GM18870 (cell line): Measurements from ENCODE around the gene ERN1.
A peak's percentile ranks its signal among the peaks of the same experiment; 100 is the strongest.
"Not testable (repeated sequence)": the region's sequence is repeated elsewhere in the genome, so short reads cannot be mapped to it uniquely, and the experiment has no call there.

Source experiments
- ATAC-seq: cut with Tn5 transposase; IDR thresholded peaks from one replicate; pipeline ENCODE4 v1.9.1; 2021; ENCODE audit warnings: moderate library complexity; ENCODE audit not compliant: unreplicated experiment

ERN1 gene

GRCh38 chr17:64129765-64130558 lies at the start of gene ERN1:
Gene ERN1, minus strand, starts transcription at chr17:64130144. Its CDS starts 115 bp downstream, at chr17:64130029.
- ATAC-seq = peak; percentile 42

- not testable (repeated sequence) for ATAC-seq
These were observed 49.1 kb upstream of the ERN1 start for GRCh38 chr17:64179024-64179423.

DNA sequence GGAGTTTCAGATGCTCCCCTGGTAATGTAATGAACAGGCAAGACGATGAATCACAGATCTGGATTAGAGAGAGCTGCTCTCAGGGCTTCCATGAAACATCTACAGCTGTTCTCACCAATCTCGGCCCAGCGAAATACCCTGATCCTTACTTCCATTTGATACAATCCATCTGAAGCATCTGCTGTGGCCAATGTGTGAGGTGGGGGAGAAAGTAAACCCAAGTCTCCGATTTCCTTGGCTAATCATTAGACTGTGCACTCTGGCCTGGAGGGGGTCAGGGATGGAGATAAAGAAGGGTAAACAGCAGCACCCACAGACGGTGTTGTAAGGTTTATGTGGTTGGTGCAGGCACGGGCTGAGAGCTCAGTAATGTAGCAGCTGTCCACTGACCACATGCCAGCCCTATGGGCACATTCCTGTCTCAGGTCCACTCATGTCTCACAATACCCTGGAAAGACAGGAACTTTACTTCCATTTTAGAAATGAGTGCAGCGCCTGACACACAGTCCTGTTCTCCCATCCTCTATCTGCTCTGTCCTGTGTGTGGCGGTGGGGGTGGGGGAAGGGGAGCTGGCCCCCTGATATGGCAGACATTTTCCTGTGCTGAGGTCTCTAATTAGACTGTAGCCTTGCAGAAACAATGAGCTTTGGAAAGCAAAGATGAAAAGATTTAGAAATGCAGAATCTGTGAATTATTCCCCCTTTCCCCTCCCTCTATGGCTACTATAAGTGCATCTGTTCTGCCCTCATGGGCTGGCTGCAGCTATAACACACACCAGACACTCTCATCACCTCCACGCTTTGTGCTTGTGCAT lies 48.3 kb upstream of the ERN1 start:
- no peak for ATAC-seq

GRCh38 chr17:64177311-64178010 lies 47.5 kb upstream of the ERN1 start:
- ATAC-seq = no peak

- no peak for ATAC-seq
These were observed 46.6 kb upstream of the ERN1 start for GRCh38 chr17:64176556-64176955.

DNA sequence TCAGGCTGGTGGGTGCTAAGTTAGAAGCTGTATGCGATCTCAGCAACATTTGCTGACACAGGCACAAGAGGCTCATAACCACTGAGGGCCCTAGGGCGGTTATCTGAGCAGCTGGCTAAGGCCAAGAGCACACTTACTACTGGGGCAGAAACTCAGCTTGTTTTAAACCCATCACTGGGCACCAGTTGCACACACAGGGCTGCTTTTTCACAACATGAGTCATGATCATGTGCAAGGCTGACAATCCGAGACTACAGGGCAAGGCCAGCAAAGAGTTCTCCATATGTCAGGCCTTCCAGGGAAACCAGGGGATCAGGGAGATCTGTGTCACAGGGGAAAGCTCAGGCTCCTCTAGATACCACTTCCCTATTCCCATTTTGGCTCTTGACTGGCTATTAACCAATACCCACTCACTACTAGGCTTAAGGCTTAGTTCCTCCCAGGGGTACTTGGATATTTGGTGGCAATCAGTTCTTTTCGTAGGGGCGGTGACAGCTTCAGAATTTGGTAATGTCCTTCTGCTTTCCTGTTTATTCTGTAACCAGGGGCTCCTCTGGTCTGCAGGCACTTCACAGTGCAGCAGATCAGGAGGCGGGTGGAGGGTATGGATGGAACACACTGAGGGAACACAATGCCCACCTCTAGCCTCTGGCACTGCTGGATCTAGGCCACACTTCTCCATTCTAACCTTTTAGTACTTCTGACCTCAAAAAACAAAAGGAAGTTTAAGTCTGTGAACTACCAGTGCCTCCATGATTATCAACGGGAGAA lies 44.9 kb upstream of the ERN1 start:
- ATAC-seq = no peak

DNA sequence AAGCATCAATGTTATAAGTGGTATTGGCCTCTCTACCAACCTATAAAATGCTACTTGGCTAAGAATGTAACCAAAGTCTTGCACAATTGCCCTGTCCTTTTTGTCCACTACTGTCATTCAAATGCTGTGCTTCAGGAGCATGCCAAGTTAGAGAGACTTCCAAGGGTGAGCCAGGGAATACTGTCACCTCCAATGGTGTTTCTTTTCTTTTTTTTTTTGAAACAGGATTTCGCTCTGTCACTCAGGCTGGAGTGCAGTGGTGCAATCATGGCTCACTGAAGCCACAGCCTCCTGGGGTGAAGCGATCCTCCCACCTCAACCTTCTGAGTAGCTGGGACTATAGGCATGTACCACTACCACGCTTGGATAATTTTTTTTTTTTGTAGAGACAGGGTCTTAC lies 43.7 kb upstream of the ERN1 start:
- ATAC-seq = no peak

GRCh38 chr17:64172510-64172909 lies 42.6 kb upstream of the ERN1 start:
- ATAC-seq = no peak

DNA sequence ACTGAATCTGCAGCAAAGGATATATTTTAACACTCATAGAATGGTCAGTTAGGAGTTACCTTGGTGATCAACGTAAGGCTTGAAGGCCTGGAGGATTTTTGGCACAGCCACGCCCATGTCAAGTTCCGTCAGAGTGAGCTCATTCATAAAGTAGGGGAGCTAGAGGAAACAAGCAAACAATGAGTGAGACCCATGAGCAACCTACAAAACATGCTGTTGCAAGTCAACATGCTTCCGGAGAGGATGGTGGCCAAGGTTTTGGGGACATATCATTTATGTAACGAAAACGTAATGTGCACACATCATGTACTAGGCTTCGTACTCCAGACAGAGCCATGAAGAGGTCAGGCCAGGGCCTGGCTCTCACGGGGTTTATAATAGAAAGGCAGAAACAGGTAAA lies 41.1 kb upstream of the ERN1 start:
- ATAC-seq = no peak

DNA sequence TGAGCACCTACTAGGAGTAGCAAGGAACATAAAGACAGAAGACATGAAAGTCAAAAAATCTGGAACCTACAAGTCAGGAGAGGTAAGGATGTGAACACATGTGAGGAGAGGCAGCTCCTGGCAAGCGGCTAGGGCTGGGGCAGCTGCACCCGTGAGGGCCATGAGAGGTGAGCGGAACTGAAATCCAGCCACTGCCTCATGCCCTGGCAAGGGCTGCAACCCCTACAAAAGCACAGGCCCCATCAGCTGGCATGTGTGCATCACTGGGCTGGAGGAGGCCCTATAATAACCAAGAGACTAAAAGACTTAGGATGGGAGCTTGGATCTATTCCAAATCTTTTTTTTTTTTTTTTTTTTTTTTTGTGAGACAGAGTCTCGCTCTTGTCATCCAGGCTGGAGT lies 40.3 kb upstream of the ERN1 start:
- ATAC-seq = no peak

GRCh38 chr17:64167666-64168065 lies 37.7 kb upstream of the ERN1 start:
- ATAC-seq = not testable (repeated sequence)

- ATAC-seq = no peak
These were observed 36.9 kb upstream of the ERN1 start for GRCh38 chr17:64166876-64167275.

GRCh38 chr17:64165347-64165746 lies 35.4 kb upstream of the ERN1 start:
- ATAC-seq = no peak

DNA sequence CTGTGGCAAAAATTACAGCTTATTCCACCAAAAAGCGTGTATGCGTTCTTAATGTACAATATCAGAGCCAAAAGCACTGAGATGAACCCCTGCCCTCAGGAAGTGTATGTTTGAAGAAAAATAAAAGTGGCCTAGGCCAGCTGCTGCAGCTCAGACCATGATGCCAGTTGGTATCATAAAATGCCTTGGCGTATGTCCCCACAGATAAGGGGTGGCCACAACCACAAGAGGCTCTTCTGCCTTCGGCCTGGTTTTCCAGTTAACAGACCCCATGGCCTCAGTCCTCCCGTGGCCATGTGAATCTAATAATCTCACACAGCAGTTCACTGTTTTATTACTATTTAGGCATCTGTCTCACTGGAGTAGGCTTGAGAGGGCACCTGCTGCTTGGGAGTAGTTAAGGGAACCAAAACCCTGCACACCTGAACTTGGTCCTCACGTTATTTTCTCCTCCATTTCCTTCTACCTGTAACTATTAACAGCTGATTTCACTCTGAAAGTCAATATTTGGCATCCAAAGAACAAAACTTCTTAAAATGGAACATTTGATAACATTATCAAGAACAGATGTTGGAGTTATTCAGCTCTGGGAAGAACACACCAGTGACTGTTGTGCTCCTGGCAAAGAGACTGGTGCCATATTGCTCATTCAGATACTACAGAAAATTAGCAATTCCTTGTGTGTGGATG lies 34.8 kb upstream of the ERN1 start:
- ATAC-seq = no peak

DNA sequence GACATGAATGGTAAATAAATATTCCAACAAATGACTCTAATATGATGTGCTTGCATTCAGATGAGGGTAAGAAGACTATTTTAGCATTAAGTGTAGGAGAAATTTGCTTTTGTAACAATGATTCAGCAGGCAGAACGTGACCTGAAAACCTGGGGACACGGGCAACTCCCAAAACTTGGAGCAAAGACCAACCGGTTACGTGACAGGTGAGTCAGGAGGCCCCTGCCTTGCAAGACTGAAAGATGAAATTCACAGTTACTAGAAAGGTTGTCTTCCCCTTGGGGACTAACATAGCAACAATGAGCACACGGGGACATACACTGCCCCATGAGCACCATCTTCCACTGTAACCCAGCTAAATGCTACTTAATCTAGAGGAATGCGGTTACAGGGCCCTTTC lies 33.5 kb upstream of the ERN1 start:
- no peak for ATAC-seq

DNA sequence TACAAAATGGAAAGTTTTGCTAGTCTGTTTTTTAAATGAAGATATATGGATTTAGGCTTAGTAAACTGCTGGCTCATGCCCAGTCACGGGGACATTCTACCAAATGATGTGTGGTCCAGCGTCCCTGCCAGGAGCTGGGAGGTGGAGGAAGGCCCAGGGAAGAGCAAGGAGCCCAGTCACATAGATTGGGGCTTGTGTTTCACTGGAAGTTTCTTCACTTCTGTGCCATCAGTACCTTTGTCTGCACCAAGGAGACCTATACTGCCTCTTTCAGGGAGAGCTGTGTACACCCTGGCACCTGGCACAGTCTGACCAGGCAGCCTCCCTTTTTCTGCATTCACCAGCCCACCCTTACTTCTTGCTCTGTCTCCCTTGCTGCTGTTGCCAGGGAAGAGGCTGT lies 32.6 kb upstream of the ERN1 start:
- ATAC-seq = no peak

DNA sequence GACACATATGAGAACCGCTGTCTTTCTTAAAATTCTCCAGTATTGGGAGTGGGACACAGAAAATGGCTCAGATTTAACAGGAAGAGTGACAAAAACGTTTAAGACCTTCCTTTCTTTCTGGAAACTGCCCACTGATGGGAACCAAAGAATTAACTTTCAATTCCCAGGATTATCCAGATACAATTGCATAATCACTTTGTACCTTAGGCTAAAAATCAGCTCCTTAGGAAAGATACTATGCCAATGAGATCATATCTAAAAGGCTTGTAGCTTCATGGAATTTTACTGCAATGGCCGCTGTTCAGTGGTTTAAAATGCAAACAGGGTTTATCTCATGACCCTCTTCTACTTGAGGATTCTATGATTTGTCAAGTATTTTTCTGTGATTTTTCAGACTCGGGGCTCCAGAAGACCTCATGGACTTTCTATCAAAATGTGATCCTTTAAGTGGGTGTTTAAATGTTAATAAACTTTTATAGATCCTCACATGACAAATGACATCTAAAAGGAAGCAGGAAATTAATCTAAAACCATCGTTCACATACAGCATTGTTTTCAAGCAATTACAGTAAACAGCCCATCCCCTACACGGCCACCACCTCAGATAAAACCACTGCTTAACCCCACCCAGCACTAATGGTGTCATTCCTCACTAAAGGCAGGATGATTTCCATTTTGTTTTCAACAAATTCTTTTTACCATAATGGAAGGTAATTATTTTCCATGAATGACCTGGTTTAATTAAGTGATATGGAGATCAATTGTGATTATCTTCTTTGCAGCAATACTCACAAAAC lies 31.6 kb upstream of the ERN1 start:
- no peak for ATAC-seq

GRCh38 chr17:64160378-64160777 lies 30.4 kb upstream of the ERN1 start:
- ATAC-seq = no peak

GRCh38 chr17:64158831-64159590 lies 29.1 kb upstream of the ERN1 start:
- no peak for ATAC-seq
